Measurements from ENCODE around the gene ABLIM1. TPM values are rescaled to one million over a fixed set of nuclear protein-coding genes. Genes with fewer than 3 reads are reported as not detected.

The ABLIM1 gene
- total and polyA plus RNA-seq, 4 donors: 20.0 to 135 (median 59.9) TPM

- Histone ChIP-seq H3K27ac (ENCODE audit: low read depth in 1 of 2, low read length in 1 of 2) (no peak overlapping the region), H3K4me3 (no peak overlapping the region), H3K4me1 (ENCODE audit: control insufficient read depth in 5 of 5, insufficient read depth in 5 of 5, low read length in 5 of 5) (peaks cover 4 to 49% (median 7%) of the 10 kb centered on the region in 5 donors), H3K27me3 (ENCODE audit: control insufficient read depth in 3 of 3, insufficient read depth in 3 of 3, low read length in 2 of 3) (no peaks in the 10 kb centered on the region), H3K9ac (ENCODE audit: insufficient read depth in 1 of 2, low read length in 2 of 2) (no peak overlapping the region), H3K36me3 (ENCODE audit: control insufficient read depth in 4 of 4, insufficient read depth in 4 of 4, low read length in 4 of 4) (no peaks in the 10 kb centered on the region), H3K9me3 (ENCODE audit: control insufficient read depth in 4 of 4, insufficient read depth in 3 of 4, low read length in 3 of 4) (no peaks in the 10 kb centered on the region)
- DNase-seq (no peak), ATAC-seq (ENCODE audit: insufficient read depth, low FRiP score) (no peak)
- TF ChIP-seq, protein P1, sequence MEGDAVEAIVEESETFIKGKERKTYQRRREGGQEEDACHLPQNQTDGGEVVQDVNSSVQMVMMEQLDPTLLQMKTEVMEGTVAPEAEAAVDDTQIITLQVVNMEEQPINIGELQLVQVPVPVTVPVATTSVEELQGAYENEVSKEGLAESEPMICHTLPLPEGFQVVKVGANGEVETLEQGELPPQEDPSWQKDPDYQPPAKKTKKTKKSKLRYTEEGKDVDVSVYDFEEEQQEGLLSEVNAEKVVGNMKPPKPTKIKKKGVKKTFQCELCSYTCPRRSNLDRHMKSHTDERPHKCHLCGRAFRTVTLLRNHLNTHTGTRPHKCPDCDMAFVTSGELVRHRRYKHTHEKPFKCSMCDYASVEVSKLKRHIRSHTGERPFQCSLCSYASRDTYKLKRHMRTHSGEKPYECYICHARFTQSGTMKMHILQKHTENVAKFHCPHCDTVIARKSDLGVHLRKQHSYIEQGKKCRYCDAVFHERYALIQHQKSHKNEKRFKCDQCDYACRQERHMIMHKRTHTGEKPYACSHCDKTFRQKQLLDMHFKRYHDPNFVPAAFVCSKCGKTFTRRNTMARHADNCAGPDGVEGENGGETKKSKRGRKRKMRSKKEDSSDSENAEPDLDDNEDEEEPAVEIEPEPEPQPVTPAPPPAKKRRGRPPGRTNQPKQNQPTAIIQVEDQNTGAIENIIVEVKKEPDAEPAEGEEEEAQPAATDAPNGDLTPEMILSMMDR (IDR thresholded peaks at IDR 0.05; ENCODE audit: control extremely low read depth, extremely low read depth): no peak
- 24 to 61% methylated on average over 1 of the region's 1 CpG for WGBS, 2 donors
Observed at GRCh38 chr10:114650266-114650665, 7.8 kb downstream of the ABLIM1 start.

- ATAC-seq (ENCODE audit: insufficient read depth, low FRiP score) (no peak), DNase-seq (no peak)
- Histone ChIP-seq H3K4me1 (ENCODE audit: control insufficient read depth in 5 of 5, insufficient read depth in 5 of 5, low read length in 5 of 5) (peaks cover 4 to 40% (median 10%) of the 10 kb centered on the region in 5 donors), H3K4me3 (no peak overlapping the region), H3K27me3 (ENCODE audit: control insufficient read depth in 3 of 3, insufficient read depth in 3 of 3, low read length in 2 of 3) (no peaks in the 10 kb centered on the region), H3K27ac (ENCODE audit: low read depth in 1 of 2, low read length in 1 of 2) (peak overlapping the region in 1 of 2 donors; percentile 63), H3K36me3 (ENCODE audit: control insufficient read depth in 4 of 4, insufficient read depth in 4 of 4, low read length in 4 of 4) (no peaks in the 10 kb centered on the region), H3K9me3 (ENCODE audit: control insufficient read depth in 4 of 4, insufficient read depth in 3 of 4, low read length in 3 of 4) (no peaks in the 10 kb centered on the region), H3K9ac (ENCODE audit: insufficient read depth in 1 of 2, low read length in 2 of 2) (no peak overlapping the region)
- WGBS, 2 donors: 66 to 76% methylated on average over 7 of the region's 7 CpGs
- TF ChIP-seq, protein P1 (IDR thresholded peaks at IDR 0.05; ENCODE audit: control extremely low read depth, extremely low read depth): no peak
Observed at GRCh38 chr10:114649217-114649903, 8.7 kb downstream of the ABLIM1 start.

- Histone ChIP-seq H3K36me3 (ENCODE audit: control insufficient read depth in 4 of 4, insufficient read depth in 4 of 4, low read length in 4 of 4) (no peaks in the 10 kb centered on the region), H3K9me3 (ENCODE audit: control insufficient read depth in 4 of 4, insufficient read depth in 3 of 4, low read length in 3 of 4) (no peaks in the 10 kb centered on the region), H3K27ac (ENCODE audit: low read depth in 1 of 2, low read length in 1 of 2) (peak overlapping the region in 1 of 2 donors; percentile 52), H3K4me3 (no peak overlapping the region), H3K27me3 (ENCODE audit: control insufficient read depth in 3 of 3, insufficient read depth in 3 of 3, low read length in 2 of 3) (no peaks in the 10 kb centered on the region), H3K9ac (ENCODE audit: insufficient read depth in 1 of 2, low read length in 2 of 2) (peak overlapping the region in 1 of 2 donors; percentile 1), H3K4me1 (ENCODE audit: control insufficient read depth in 5 of 5, insufficient read depth in 5 of 5, low read length in 5 of 5) (peaks cover 4 to 42% (median 10%) of the 10 kb centered on the region in 5 donors)
- 53 to 56% methylated on average over 8 of the region's 8 CpGs for WGBS, 2 donors
- ATAC-seq (ENCODE audit: insufficient read depth, low FRiP score) (peak; percentile 15), DNase-seq (no peak)
- TF ChIP-seq, protein P1 (IDR thresholded peaks at IDR 0.05; ENCODE audit: control extremely low read depth, extremely low read depth): no peak
Observed at GRCh38 chr10:114648368-114648767, 9.7 kb downstream of the ABLIM1 start.
